HG03097 (cell line): ENCODE measurements around the gene AXIN1.
"Not testable (repeated sequence)": the region's sequence is repeated elsewhere in the genome, so short reads cannot be mapped to it uniquely, and the experiment has no call there.

Source experiments
- ATAC-seq: cut with Tn5 transposase; IDR thresholded peaks from one replicate; pipeline ENCODE4 v1.9.1; 2021; ENCODE audit not compliant: unreplicated experiment, low FRiP score

AXIN1 gene

GRCh38 chr16:356741-357140 is 4.2 kb upstream of the AXIN1 start:
- no peak for ATAC-seq

DNA sequence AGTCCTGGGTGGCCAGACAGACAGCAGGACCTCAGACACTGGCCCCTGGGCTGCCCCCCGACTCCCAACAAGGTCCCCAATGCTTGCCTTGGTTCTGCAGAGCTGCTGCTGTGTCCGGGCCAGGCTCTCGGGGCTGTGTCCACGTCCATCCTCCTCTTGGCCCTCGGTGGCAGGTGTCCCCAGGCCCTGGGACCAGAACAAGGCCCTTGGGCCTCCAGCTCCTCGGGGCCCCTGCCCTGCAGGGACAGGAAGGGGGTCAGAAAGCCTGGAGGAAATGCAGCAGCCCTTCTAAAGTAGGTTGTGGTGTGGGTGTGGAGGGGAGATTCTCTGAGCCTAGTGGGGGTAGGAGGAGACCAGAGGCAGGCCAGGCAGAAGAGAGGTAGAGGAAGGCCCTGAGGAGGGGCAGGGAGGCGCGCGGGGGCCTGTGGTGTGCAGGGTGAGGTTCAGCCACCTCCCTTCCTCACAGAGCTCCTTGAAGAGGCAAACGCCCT is 2.5 kb upstream of the AXIN1 start:
- ATAC-seq: no peak

DNA sequence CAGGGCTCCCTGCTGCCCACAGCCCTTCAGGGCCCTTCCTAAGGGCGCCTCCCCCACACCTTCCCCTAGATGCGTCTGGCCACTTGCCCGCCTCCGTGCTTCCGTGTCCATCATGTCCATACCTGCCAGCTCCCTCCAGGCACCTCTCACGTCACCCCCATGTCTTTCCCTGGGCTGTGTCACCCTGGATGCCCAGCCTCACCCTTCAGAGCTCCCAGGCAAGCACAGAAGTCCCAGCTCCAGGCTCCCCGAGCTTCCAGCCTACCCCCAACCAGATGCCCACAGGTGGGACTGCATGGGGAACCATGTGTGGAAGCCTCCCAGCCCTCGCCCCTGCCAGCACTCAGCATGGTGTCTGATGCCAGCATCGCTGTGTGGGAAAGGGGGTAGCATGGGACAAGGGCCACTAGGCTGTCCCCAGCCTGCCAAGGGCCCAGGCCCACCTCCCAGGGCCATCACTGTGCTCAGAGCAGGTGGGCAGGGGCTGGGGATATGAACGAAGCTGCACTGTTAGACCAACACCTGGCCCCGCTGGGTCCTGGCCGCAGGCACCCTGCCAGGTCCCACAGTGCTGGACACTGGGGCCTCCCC is 1.9 kb upstream of the AXIN1 start:
- no peak for ATAC-seq

DNA sequence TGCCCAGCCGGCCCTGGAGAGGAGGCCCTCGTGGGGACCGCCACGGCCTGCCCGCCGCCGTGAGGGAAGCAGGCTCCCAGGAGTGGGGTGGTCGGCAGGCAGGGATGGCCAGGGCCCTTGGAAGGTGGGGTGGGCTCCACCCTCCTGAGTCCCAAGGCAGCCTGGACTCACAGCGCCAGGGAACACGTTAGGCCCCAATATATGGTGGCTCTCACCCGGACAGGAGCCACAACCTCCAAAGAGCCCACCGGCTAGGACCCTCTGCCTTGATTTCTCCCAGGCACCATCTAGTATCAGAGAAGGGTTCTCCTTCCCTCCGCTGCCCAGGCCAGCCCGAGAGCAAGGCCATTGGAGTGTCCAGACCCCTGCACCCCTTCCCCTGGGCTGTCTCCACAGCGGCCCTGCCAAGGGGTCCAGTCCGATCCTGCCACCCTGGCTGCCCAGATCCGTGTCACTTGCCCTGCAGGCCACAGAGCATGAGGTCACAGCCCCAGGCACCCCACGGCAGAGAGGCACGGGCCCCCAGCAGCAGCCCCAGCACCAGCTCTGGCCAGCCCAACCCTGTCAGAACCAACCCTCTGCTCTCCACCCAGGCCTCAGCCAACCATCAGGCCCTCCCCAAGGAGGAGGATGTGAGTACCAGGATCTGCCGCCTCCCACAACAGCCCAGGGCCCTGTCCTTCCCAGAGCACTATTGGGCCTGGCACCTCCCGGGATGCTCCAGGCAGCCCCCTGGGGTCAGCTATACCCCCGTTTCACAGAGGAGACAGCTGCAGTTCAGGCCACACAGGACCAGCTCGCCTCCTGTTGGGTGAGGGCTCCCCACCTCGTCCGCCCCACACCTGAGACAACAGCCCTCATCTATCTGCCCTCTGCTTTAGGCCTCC is 1.1 kb upstream of the AXIN1 start:
- ATAC-seq: no peak

DNA sequence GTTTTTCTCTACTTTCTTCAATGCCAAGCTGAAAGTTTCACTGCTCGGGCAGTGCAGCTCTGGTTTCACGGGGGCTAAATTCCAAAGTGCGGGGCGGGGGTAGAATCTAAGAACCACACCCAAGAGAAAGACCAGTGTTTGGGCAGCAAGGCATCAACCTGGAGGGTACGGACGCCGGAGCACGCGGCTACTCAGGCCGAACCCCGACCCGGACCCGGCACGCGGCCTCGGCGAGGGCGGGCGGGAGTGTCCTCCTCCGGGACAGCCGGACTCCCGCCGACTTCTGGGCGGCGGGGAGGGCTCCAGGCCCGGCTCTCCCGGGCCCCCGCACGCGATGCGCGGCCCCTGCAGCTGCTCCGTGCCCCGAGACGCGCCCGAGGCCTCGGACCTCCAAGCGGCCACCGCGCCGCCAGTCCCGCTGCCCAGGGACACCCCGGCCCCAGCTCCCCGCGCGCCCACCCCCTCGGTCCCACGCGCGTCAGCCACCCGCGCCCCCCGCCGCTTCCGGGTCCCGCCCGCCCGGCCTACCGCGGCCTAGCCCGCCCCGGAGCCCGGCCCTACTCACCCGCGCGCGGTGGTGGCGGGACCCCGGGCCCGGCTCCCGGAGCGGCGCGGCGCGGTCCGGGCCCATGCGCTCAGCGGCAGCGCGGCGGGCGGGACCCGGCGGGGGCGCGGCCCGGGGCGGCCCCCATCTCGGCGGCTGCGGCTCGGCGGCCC is 561 bp downstream of the AXIN1 start:
- peak; percentile 16 for ATAC-seq

DNA sequence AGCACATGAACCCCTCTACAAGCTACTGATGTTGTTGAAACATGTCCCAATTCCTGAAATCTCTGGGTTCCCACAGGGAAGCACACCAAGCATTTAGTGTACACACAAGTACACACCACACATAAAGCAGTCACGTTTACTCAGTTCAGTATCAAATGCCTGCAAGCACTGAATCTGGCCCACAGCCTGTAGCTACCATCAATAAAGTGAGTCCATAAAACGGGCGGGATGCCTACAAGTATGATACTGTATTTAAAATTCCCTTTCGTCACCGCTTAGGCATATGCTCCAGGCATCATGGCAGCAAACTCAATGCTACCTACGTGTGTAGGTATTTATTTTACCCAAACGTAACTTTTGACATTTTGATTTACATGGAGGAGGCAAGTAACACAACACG is 2.3 kb downstream of the AXIN1 start:
- no peak for ATAC-seq

DNA sequence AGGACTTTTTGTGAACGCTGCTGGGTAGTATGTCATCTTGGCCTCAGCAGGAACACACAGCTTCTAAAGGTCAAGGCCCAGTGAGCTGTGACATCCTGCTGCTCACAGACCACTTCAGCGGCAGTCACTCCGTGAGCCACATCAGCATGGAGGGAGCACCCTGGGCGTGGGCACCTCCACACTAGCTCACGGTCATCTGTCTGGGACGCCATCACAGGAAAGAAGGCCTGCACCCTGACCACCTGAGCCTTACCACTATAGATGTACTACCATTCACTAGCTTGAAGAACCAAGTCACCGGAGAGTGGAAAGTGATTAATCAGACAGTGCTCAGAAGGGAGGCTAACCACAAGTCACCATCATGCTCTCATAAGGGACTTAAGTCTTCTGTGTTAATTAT is 3.3 kb downstream of the AXIN1 start:
- ATAC-seq: peak; percentile 22

DNA sequence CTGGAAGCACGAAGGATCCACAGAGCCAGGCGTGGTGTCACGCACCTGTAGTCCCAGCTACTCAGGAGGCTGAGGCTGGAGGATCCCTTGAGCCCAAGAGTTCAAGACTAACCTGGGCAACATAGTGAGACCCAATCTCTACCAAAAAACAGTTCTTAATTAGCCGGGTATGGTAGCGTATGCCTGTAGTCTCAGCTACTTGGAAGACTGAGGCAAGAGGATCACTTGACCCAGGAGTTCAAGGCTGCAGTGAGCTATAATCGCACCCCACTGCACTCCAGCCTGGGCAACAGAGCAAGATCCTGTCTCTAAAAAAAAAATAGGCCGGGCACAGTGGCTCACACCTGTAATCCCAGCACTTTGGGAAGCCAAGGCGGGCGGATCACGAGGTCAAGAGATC is 4.0 kb downstream of the AXIN1 start:
- not testable (repeated sequence) for ATAC-seq

DNA sequence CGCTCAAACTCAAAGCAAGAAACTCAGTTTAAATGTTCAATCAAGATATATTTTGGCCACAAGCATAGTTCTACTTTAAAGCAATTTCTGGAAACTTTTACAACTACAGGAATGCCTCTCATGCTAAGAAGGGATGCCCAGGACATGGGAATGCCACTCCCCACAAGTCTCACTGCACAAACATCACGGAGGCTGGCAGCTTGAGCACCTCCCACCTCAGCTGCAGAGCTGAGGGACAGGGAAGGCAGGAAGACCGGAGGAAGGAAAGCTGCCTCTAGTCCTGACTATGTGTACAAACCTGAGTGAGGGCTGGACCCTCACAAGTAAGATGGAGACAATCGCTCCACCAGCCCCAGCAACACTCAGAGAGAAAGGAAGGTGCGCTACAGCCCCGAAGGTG is 5.3 kb downstream of the AXIN1 start:
- no peak for ATAC-seq

GRCh38 chr16:346587-346986 is 5.9 kb downstream of the AXIN1 start:
- no peak for ATAC-seq

DNA sequence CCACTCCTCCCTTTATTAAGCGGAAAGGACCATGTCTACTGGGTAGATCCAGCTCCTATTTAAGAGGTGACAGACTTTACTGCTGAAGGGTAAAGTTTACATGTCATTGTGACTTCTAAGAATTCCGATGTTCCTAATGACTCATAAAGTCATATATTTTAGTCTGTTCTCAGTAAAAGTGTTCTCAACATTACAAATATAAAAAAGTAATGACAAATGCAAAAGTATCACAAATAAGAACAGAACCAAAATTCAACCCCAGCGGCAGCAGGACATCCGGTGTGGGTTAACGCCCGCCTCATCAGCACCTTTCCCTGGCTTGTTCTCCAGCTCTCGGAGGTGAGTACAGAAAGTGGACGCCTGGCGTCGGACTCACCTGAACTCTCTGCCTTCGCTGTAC is 6.8 kb downstream of the AXIN1 start:
- ATAC-seq: no peak

- no peak for ATAC-seq
These were observed 9.9 kb downstream of the AXIN1 start for GRCh38 chr16:342455-343213.

GRCh38 chr16:341974-342336 is 10.6 kb downstream of the AXIN1 start:
- not testable (repeated sequence) for ATAC-seq

GRCh38 chr16:341095-341973 is 11.2 kb downstream of the AXIN1 start:
- not testable (repeated sequence) for ATAC-seq

- no peak for ATAC-seq
These were observed 12.0 kb downstream of the AXIN1 start for GRCh38 chr16:340370-341091.

GRCh38 chr16:339680-340079 is 12.8 kb downstream of the AXIN1 start:
- no peak for ATAC-seq

GRCh38 chr16:337975-338575 is 14.4 kb downstream of the AXIN1 start:
- no peak for ATAC-seq

DNA sequence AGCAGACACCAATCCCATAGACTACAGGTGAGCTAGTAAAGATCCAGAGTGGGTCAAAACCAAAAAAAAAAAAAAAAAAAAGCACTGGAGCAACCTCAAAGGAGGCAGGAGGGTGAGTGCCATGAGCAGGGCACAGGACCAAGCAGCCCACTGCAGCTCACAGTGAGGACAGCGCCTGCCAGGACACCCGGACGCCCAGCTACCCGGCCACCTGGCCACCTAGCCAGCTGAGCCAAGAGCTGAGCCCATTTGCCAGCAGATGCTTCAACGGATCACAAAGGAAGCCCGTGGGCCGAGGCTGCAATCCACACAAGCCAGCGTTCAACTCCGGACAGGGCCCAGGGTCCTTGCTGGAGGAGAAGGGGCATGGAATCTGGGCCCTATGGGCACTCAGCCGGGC is 15.1 kb downstream of the AXIN1 start:
- no peak for ATAC-seq

DNA sequence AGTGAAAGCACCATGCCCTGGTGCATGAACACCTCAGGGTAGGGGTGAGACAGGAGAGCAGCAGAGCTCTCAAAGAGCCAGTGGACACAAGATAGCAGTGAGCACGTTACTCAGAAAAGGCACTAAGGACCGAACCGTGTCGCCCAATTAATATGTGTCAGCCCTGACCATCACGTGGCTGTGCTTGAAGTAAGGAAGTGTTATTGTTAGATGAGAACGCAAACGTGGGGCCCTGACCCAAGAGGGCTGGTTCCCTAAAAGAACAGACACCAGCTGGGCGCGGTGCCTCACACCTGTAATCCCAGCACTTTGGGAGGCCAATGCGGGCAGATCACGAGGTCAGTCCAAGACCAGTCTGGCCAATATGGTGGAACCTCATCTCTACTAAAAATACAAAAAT is 16.3 kb downstream of the AXIN1 start:
- ATAC-seq: no peak
